Renal pelvis (tissue), 4 donors: ENCODE data around the gene FAM83G. TPM values are rescaled to one million over a fixed set of nuclear protein-coding genes. Genes with fewer than 3 reads are reported as not detected.

Experiments
- DNase-seq: peaks from one replicate; pipeline ENCODE4 v3.0.0-alpha.2; 2013
- polyA plus RNA-seq, 3 donors: library from polyadenylated mRNA; unstranded; fragments of 120-200 nt; gene quantifications; one replicate each; pipeline ENCODE4 v1.2.1, GENCODE V29; 2013; ENCODE audit not compliant: insufficient read length in 3 of 3

Gene FAM83G
- polyA plus RNA-seq, 3 donors = 7.5 to 9.6 (median 8.6) TPM

DNA sequence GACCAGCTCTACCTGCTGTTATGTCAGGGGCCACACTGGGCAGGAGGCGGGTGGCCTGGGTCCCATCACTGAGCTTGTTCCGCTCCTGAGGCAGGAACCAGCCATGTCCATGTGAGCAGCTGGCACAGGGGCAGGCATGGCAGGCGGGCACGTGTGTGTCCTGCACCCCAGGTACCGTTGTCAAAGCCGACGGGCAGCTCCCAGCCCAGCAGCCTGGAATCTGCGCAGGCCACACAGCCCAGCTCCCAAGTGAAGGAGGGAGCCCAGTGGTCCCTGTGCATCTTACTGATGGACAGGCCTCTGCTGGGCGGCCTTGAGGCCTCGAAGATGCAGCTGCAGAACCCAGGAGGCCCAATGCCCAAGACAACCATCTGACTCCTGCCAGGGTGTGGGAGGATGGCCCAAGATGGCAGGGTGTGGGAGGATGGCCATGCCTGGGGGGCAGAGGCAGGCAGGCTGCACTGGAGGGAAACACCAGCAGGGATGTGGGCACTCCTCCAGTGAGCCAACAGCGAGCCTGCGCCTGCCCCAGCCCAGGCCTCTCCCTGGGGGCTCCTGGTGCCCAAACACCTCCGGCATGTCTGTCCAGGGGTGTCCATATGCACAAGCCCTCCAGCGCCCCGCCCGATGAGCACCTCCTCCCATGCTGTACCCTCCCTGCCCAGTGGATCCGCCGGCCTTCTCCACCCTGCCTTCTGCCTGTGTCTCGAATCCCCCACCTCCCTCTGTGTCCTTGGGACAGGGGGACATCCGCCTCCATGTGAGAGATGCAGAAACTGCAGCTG is 12.8 kb downstream of the FAM83G start:
- no peak for DNase-seq

DNA sequence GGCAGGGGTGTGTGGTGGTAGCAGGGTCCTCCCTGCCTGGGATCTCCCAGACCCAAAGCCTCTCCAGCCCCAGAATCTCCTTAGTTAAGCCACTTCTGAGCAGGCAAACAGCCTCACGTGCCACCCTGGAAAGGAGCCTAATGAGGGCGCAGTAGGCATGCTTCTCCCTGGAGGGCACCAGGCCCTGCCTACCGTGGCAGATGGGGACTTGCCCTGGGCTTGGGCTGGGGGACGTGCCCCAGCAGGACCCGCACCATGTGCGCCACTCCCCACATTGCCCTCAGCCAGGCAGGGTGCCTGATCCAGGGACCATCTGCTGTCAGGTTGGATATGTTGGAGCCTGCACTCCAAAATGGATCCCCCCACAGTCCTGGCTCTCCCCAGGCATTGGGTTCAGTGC is 14.2 kb downstream of the FAM83G start:
- no peak for DNase-seq

DNA sequence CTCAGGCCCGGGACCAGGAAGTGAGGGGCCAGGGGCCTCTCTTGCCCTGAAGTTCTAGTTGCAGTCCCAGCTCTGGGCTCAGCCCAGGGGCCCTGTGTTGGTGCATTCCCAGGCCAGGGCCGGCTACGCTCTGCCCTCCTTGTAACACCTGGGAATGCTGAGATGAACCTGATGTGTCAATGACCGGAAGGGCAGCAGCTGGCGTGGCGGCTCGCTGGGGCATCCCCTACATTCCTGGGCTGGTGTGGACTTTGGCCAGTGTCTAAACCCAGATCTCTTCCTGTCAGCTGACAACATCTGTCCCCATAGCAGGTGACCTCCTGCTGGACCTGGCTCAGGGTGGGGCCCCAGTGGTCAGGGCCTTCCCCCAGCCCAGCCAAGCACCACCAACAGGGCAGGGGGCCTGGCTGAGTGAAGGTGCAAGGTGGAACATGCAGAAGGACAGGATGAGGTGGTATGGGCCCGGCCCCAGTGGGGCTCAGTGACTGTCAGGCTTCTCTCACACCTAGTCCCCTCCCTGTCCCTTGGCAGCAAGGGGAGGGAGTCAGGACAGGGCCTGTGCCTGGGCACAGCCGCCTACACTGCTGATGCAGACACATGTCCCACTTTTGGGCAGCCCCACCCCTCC is 15.9 kb downstream of the FAM83G start:
- no peak for DNase-seq

DNA sequence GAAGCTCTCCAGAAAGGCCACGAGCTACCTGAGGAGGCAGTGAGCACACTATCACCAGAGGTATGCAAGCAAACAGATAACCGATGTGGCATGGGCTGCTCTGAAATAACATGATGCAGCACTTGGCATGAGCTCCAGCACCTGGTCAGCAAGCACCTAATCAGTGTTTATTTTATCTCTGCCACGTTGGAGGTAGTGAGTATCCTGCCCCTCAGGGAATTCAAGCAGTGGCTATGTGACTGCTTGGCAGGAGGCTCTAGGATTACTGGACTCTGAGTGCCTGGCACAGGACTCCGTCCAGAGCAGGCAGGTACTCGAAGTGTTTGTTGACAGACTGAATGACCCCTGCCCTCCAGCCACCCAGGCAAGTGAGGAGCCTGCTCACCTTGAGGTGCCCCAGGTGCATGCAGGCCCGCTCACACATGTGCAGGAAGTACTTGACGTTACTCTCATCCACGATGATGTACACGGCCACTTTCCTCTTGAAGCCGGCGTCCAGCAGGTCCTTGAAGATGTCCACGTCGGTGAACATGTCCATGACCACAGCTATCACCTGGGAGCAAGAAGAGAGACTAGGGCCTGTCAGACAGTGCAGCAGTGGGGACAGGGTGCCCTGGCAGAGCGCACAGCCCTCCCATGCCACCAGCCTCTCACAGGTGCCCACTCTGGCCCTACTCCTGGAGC is 16.6 kb downstream of the FAM83G start:
- DNase-seq = no peak

DNA sequence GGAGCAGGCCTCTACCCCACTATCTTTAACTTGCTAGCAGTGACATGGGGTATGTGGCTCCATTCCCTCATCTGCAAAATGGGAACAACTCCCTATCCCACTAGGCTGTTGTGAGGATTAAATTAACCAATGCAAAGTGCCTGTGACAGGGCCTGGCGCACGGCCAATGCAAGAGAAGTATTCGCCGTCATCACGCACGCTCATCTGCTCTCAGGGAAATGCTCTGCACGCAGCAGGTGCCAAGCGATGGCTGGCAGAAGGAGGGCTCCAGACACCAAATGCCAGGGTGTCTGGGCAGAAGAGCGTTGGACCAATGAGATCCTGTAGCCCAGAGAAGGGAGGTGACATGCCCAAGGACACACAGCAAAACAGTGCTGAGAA is 17.3 kb downstream of the FAM83G start:
- no peak for DNase-seq

DNA sequence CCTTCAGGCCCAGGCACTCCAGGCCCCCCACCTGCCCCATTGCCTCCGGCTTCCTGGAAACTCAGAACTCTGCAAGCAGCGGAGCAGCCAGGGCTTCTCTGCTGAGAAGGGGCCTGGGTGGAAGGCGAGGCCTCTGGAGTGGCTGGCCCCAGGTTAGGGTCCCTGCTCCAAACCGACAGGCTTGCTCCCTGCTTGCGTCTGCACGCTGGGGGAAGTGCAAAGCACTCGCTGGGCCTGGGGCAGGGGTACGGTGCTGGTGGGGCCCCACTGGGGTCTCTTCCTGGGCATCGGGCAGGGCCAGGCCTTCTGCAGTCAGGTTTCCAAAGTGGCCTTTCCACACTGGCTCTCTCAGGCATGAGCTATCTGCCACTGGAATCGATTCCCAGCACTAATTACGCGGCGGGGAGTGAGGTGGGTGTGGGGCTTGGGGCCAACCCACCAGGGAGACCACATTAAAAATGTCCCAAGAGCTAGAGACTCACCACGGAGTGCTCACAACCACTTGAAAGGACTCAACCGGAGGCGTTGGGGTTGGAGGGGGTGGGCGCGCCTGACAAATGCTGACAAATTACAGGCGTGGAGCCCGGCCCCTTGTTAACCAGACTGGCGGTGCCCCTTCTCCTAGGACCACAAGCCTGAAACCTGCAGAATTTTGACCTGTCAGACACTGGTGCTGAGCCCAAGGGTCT is 17.9 kb downstream of the FAM83G start:
- DNase-seq = no peak

DNA sequence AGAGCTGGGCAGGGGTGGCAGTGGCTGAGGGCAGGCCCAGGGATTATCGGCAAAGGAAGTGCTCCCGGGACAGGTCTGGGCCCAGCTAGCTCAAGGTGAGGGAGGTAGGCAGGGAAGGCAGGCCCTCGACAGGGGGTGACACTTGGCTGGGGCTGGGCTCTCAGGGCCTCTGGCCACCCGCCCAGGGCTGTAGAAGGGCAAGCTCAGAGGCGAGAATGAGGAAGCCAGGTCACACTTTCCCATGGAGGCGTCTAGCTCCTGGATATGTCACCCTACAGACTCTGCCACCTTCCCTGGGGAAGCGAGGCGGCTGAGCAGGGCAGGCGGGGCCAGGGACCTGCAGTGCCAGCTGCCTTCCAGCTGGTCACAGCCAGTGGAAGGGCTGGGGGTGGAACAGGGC is 19.1 kb downstream of the FAM83G start:
- DNase-seq = no peak

DNA sequence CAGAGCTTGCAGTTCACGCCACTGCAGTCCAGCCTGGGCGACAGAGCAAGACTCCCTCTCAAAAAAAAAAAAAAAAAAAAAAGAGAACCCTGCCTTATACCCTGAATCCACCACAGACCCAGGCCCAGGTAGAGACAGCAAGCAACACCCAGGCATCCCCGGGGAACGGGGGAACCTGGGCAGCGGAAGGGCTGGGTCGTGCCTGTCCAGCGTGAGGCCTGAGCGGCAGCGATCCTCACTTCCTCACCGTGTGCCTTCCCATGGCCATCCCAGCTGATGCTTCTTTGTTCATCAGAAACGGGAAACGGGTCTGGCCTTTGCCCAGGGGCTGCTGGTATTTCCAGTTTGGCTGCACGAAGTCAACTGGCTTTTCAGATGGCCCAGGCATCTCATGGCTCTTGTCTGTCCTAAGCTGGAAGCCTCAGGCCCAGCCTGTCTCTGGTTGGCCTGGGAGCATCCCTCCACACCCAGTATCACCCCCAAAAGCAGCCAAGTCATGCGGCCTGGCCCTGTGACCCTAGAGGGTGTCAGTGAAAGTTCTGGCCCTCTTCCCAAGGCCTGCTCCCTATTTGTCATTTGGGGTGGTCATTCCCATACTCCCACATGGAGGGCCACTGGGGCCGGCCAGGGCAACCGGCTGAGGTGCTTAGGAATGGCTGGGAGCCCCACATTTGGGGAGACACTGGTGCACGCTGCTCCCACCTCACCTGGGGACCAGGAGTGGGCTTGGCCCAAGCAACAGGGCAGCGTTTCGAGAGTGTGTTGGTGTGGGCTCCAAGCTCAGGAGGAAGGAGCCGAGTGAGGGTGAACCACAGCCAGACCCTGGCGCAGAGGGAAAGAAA is 20.1 kb downstream of the FAM83G start:
- no peak for DNase-seq

DNA sequence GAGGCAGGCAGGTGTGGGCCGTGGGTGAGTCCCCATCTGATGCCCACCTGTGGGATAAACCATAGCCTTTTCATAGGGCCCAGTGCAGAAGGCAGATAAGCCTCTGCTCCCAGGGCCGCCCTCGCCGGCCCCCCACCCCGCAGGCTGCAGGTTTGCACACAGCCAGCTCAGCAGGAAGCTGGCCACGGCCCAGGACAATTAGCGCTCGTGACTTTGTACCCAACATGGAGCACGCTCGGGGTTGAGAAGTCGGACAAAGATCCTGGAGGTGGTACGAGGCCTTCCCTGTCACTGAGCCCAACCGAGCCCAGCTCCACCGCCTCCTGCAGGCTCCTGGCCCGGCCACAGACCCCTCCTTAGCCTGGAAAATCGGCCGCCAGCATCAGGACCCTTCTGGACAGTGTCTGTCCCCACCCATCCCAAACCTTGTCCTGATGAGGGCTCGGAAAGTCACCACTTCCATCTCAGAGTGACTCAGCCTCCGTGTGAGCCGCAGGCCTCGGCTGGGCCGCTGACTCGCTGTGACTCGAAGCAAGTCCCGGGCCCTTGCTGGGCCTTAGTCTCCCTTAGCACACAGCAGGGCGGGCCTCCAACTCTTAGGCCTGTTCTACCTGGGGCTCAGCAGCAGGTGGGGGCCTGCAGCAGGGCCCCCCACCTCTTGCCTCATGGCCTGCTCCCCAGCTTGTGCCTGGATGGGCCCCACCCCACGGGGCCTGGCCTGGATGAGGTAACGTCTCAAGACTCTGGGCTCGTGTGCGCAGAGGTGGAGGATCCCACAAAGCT is 22.7 kb downstream of the FAM83G start:
- no peak for DNase-seq

DNA sequence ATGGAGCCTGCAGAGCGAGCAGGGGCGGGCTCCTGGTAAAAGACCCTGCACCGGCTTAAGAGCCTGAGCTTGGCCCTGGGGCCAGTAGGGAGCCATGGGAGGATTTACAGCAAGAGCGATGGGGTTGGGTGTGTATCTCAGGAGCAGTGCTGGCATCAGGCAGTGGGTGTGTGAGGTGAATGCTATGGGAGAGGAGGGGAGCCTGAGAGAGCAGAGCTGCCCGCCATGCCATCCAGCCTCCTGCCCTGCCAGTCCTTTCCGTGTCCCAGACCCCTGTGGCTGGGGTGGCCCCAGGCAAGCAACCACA is 23.3 kb downstream of the FAM83G start:
- no peak for DNase-seq

DNA sequence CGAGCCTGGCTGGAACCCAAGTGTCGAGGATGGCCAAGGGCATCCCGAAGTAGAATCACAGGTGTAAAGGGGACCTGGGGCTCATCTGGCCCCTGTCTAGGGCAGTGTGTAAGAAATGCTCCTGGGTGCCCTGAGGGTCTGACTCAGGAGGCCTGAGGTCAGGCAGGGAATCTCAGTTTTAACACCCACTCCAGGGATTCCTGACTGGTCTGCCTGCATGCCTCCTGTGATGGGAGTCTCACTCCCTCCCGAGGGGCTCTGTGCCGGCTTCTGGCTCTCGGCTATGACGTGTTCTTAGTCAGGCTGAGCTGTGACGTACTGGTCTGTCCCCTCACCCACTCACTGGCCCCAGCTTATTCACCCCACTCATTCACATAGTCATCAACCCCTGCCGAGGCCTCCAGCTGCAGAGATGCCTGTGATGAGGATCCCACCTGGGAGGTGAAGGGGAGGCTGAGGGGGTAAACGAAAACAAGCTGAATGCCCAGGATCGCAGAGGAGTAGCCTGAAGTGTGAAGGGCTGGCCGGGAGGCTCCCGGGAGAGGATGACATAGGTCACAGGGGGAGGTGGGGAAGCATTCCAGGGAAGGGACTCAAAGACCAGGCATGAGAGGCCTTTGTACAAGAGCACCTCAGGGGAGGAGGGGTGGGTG is 23.8 kb downstream of the FAM83G start:
- DNase-seq = peak; percentile 69

DNA sequence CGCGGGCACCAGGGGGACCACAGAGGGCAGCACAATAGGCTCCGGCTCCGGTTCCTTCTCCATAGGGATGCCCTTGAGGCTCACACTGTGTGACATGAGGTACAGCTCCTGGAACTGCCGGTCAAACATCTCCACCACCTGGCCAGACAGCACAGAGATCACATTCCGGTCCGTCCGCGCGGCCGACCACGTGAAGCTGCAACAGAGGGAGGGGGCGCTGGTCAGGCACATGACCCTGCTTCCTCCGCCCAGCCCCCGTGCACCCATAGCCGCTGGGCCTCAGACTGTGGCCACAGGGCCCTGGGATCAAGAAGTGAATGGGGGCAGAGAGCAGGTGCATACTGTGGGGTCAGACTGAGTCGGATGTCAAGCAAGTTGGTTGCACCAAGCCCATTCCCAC is 25.9 kb downstream of the FAM83G start:
- no peak for DNase-seq

DNA sequence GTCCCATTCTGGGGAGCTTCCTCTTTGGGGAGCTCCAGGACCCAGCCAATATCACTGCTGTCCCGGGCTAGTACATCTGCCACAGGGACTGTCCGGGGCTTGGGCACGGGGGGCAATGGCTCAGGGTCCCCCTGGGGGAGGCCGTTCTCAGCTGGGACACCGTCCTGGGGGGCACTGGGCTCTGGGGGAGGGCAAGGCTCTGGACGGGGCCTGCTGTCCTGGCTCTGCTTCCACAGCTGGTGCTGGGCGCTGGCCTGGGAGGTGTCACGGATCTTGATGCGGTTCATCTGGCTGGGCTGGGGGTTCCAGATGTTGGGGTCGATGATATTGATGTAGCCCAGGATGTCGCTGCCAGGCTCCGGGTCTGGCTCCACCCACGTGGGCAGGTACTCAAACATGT is 26.5 kb downstream of the FAM83G start:
- no peak for DNase-seq

DNA sequence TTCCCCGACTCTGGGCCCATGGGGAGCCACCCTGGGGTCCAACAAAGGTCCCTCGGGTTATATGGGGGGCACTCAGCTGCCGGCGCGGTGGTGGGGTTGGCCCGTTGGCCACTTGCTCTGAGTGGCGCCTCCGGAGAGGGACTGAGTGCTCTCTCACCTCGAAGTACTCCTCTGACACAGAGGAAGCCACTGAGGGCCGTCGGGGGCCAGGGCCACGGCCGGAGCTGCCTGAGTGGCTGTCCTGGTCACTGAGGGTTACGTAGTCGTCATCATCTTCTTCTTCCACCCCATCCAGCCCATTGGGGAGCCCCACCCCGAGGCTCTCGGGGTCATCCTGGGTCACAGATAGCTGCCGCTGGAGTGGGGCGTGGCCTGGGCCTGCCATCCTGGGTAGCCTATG is 26.9 kb downstream of the FAM83G start:
- DNase-seq = no peak

DNA sequence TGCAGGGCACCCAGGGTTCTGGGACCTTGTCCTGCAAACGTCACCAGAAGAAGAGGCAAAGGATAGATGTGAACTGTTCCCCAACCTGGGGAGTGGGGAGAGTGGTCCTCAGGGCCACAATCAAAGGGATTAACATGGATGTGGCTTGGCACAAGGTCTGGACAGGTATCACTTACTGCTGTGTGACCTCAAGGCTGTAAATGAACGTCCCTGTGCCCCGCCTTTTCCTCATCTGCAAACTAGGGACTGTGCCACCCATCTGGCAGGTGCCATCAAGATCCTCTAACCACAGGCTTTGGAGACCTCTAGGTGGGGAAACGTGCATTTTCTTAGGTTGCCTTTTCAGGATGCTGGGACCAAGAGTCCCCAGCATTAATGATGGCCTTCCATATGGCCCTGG is 27.5 kb downstream of the FAM83G start:
- DNase-seq = no peak

DNA sequence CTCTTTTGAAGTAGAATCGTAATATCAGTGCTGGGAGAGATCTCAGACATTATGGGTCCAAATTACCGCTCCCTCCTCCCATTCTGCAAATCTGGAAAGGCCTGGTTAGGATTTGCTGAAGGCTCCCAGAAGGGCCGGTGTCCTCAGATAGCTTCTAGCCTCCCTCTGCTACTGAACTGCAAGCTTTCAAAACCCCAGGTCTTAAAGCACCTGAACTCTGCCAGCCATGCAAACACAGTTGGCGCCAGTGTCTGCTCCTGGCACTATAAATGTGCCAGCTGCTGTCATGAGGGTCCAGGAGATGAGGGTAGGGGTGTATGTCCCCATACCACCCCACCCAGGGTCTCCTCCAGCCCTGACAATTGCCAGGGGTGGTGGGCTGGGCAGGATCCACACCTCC is 28.4 kb downstream of the FAM83G start:
- no peak for DNase-seq

DNA sequence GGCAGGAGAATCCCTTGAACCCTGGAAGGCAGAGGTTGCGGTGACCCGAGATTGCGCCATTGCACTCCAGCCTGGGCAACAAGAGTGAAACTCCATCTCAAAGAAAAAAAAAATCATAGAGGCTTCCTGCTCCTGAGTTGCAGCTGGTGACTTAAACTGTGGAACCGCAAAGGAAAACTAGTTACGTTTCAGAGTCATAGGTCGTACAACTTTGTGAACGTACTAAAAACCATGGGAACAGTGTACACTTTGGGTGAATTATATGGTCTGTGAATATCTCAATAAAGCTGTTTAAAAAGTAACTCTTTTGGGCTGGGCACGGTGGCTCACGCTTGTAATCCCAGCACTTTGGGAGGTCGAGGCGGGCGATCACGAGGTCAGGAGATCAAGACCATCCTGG is 29.0 kb downstream of the FAM83G start:
- DNase-seq = no peak

DNA sequence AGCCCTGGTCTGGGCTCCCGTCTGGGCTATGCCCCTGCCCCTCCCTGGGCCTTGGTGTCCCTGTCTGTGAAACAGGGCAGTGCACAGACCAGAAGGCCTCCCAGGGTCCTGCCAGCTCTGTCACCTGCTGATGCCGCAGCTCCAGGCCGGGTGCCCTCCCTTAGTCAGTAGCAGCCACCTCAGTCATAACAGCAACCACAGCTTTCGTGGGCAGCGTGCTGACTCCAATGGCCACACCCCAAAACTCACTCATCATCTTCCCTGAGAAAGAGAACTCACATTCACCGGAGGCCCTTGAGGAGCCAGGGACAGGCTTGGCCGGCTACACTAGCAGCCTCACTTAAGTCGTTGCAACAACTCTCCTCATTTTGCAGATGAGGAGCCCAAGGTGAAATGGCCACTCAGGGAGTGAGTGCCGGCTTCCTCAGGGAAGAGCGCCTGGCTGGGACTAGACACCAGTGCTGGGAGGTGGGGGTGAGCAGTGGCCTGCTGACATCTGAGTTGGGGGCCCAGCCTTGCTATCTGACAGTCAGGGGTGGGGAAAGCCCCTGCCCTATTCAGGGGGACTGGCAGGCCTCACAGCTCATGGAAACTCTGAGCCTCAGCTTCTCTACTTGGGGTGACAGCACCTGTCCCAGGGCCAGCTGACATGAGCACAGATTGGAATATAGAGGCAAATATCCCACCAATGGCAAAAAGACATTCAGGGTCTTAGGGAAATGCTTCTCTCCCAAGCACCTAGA is 30.0 kb downstream of the FAM83G start:
- no peak for DNase-seq

DNA sequence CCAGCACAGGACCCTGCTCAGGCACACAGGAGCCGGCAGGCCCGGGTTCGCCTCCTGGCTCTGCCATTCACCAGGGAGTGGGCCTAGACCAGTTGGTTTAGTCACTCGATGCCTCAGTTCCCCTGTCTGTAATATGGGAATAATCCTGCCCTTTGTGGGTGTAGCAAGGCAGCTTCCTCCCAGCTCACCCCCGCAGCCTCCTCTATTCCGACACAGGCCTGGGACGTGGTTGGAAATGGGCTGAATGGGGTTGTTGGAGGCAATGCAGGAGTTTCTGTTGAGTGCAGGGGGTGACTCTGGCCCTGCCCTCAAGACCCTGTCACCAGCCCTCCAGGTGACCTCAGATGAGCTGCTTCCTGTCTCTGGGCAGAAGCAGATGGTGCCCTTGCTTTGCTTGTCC is 32.8 kb downstream of the FAM83G start:
- DNase-seq = no peak
